Endothelial cell (in vitro differentiated cells): ENCODE measurements around the gene PARM1. TPM values are rescaled to one million over a fixed set of nuclear protein-coding genes. Genes with fewer than 3 reads are reported as not detected.

Source experiments
- DNase-seq: peaks from one replicate; pipeline ENCODE4 v3.0.0; 2021; ENCODE audit warnings: low spot score
- H3K27ac Mint-ChIP-seq: one replicate; pipeline ENCODE4 v1.8.0; 2021; ENCODE audit warnings: mixed read lengths, inconsistent platforms; ENCODE audit not compliant: unreplicated experiment
- H3K27me3 Mint-ChIP-seq: one replicate; pipeline ENCODE4 v1.8.0; 2021; ENCODE audit warnings: mild to moderate bottlenecking, moderate library complexity, mixed read lengths, inconsistent platforms; ENCODE audit not compliant: unreplicated experiment
- H3K36me3 Mint-ChIP-seq: one replicate; pipeline ENCODE4 v1.8.0; 2021; ENCODE audit warnings: mild to moderate bottlenecking, low read depth, mixed read lengths, inconsistent platforms; ENCODE audit not compliant: unreplicated experiment
- H3K4me1 Mint-ChIP-seq: one replicate; pipeline ENCODE4 v1.8.0; 2021; ENCODE audit warnings: mild to moderate bottlenecking, mixed read lengths, inconsistent platforms; ENCODE audit not compliant: unreplicated experiment
- H3K4me3 Mint-ChIP-seq: one replicate; pipeline ENCODE4 v1.8.0; 2021; ENCODE audit warnings: mild to moderate bottlenecking, mixed read lengths, inconsistent platforms; ENCODE audit not compliant: unreplicated experiment
- H3K9me3 Mint-ChIP-seq: one replicate; pipeline ENCODE4 v1.8.0; 2021; ENCODE audit warnings: mixed read lengths, inconsistent platforms; ENCODE audit not compliant: unreplicated experiment
- CTCF ChIP-seq: fragments of 200-600 bp; sonication (generic); IDR thresholded peaks from one replicate; pipeline ENCODE4 v1.5.0; 2021; ENCODE audit warnings: antibody characterized with exemption; ENCODE audit not compliant: unreplicated experiment
- total RNA-seq: library from RNA; stranded (reverse); fragmentation: NEBNext Ultra II Directional; extraction: Animal tissue kit (Norgen Biotek cat#: 25700); gene quantifications from one replicate; pipeline ENCODE4 v1.2.1, GENCODE V29; 2021; ENCODE audit not compliant: unreplicated experiment

PARM1 gene
- total RNA-seq, 1 donor from 2014 or later, result 0.18 TPM

- TF ChIP-seq CTCF, result no peak
- Mint-ChIP-seq H3K9me3 (no peaks in the 10 kb centered on the region), H3K27ac (no peak overlapping the region), H3K27me3 (no peaks in the 10 kb centered on the region), H3K36me3 (no peaks in the 10 kb centered on the region), H3K4me3 (no peak overlapping the region), H3K4me1 (no peaks in the 10 kb centered on the region)
- DNase-seq, result no peak
Measured at GRCh38 chr4:74967324-74967723, 34.4 kb downstream of the PARM1 start.

GRCh38 chr4:74968456-74969164, 35.7 kb downstream of the PARM1 start:
- Mint-ChIP-seq H3K36me3 (no peaks in the 10 kb centered on the region), H3K4me1 (no peaks in the 10 kb centered on the region), H3K27me3 (no peaks in the 10 kb centered on the region), H3K4me3 (no peak overlapping the region), H3K27ac (no peak overlapping the region), H3K9me3 (no peaks in the 10 kb centered on the region)
- DNase-seq, result no peak
- TF ChIP-seq CTCF, result no peak

- no peak for DNase-seq
- Mint-ChIP-seq H3K36me3 (no peaks in the 10 kb centered on the region), H3K4me3 (no peak overlapping the region), H3K27me3 (no peaks in the 10 kb centered on the region), H3K9me3 (no peaks in the 10 kb centered on the region), H3K27ac (no peak overlapping the region), H3K4me1 (no peaks in the 10 kb centered on the region)
- TF ChIP-seq CTCF, result no peak
Measured at GRCh38 chr4:74969507-74970474, 36.9 kb downstream of the PARM1 start.

GRCh38 chr4:74970577-74970976, 37.7 kb downstream of the PARM1 start:
- no peak for DNase-seq
- H3K4me1 Mint-ChIP-seq, result no peaks in the 10 kb centered on the region
- no peak overlapping the region for H3K27ac Mint-ChIP-seq
- H3K9me3 Mint-ChIP-seq, result no peaks in the 10 kb centered on the region
- no peaks in the 10 kb centered on the region for H3K36me3 Mint-ChIP-seq
- no peaks in the 10 kb centered on the region for H3K27me3 Mint-ChIP-seq
- no peak for TF ChIP-seq CTCF
- no peak overlapping the region for H3K4me3 Mint-ChIP-seq

- Mint-ChIP-seq H3K4me1 (no peaks in the 10 kb centered on the region), H3K36me3 (no peaks in the 10 kb centered on the region), H3K27me3 (no peaks in the 10 kb centered on the region), H3K9me3 (no peaks in the 10 kb centered on the region), H3K4me3 (no peak overlapping the region), H3K27ac (no peak overlapping the region)
- no peak for DNase-seq
- TF ChIP-seq CTCF, result no peak
Measured at GRCh38 chr4:74971862-74972261, 38.9 kb downstream of the PARM1 start.
